NCI-H2029 treated with DMSO at 0.1 percent for 48 hours (cell line): ENCODE results near the gene ATN1.

Experiments
- DNase-seq: peaks from one replicate; lab custom pipeline; 2025; lab: John Stamatoyannopoulos, UW

The ATN1 gene

GRCh38 chr12:6944381-6945186 lies 16.8 kb downstream of the ATN1 start:
- peak; percentile 90 for DNase-seq

DNA sequence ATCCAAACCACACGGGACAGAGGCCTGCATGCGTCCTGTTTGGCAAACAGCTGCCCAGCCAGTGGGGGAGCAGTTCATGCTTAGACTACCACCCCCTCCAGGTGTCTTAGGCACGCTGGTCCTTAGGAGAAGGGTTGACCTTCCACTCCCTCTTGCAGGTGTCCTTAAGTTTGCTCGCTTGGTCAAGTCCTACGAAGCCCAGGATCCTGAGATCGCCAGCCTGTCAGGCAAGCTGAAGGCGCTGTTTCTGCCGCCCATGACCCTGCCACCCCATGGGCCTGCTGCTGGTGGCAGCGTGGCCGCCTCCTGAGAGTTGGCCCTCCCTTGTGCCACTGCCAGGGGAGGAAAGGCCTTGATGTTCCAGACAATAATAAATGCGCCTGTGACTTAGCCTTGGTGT lies 17.9 kb downstream of the ATN1 start:
- no peak for DNase-seq

GRCh38 chr12:6946033-6946919 lies 18.5 kb downstream of the ATN1 start:
- peak; percentile 90 for DNase-seq

DNA sequence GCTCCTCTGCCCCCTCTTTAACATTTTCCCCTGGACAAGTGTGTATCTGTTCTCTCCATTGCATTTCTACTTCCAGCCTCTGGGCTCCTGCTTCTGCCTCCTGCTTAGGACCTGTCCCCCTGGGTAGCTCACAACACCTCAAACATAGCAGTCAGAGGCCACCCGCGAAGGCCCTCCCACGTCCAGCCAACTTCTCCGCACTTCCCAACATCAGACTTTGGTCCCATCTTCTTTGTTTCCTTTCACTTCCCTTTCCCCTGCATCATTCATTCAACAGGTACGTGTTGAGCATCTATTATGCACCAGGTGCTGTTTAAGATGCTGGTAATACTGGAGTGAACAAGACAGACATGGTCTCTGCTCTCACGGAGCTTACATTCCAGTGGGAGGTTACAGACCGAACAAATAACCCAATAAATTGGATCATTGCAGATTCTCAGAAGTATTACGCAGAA lies 19.2 kb downstream of the ATN1 start:
- DNase-seq: no peak

DNA sequence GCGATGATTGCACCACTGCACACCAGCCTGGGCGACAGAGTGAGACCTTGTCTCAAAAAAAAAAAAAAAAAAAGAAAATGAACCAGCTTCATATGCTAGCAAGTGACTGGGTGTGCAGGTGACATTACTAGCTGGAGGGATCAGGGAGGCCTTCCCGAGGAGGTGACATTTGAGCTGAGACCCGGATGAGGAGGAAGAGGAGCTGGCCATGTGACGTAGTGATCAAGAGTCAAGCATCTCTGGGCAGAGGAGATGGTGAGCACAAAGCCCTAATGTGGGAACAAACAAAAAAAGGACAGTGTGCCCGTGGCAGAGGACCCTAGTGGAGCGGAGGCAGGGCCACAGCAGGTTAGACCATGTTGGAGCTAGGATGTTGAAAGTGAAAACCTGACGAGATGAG lies 19.9 kb downstream of the ATN1 start:
- DNase-seq: no peak

GRCh38 chr12:6948873-6949594 lies 21.3 kb downstream of the ATN1 start:
- no peak for DNase-seq

DNA sequence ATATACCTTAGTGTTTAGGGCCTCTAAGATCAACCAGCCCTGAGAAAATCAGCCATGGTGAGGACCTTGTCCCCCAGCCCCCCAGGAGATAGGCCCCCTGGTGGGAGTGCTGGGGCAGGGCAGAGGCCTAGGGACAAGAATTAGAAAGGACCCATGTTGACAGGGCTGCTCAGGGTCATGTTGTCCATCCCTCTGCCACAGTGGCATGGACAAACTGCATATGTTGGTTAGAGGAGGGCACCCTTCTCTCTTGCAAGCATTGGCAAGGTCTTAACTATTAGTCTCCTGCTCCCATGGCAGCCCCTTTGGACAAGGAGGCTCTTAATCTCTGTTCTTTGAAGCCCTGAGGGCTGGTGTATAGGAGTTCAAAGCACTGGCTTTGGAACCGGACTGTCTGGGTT lies 22.6 kb downstream of the ATN1 start:
- DNase-seq: no peak

DNA sequence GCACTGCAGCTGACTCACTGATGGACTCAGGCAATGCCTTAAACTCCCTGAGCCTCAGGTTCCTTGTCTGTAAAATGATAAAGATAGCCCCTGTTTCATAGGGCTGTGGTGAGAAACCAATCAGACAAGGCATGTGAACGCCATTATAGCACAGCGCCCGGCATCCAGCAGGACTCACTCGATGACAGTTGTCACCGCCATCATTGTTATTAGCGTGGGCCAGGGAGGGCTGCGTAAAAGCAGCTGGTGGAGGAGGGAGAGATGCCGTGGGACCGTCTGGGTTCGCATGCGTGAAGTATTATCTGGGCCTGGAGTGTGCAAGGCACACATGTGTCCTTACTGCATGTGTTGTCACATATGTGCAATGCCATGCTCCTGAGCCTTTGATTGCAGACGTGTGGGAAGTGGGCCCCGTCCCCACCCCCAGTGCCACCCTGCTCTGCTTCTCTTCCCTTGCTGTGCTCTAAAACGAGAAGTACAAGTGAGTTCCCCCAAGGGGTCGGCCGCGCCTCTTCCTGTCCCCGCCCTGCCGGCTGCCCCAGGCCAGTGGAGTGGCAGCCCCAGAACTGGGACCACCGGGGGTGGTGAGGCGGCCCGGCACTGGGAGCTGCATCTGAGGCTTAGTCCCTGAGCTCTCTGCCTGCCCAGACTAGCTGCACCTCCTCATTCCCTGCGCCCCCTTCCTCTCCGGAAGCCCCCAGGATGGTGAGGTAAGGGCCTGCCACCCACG lies 23.2 kb downstream of the ATN1 start, which contains the start of gene PTPN6:
Gene PTPN6 (plus strand): TSS at position 546 of the 730 bp plus-strand sequence. CDS start 157 bp downstream, at position 703.
- DNase-seq: no peak

DNA sequence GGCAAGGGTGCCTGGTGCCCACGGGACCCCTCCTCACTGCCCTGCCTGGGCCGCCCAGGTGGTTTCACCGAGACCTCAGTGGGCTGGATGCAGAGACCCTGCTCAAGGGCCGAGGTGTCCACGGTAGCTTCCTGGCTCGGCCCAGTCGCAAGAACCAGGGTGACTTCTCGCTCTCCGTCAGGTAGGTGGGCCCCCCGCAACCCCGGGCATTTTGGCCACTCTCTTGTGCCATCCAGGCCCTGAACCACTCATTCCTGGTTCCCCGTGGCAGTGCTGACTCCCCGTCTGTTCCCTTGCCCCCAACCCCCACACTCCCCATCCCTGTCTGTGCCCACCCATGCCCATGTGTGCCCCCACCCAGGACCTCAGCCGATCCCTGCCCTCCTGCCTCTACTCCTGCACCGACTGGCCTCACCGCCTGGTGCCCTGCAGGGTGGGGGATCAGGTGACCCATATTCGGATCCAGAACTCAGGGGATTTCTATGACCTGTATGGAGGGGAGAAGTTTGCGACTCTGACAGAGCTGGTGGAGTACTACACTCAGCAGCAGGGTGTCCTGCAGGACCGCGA lies 23.9 kb downstream of the ATN1 start:
- no peak for DNase-seq

GRCh38 chr12:6952121-6952862 lies 24.5 kb downstream of the ATN1 start:
- DNase-seq: no peak

DNA sequence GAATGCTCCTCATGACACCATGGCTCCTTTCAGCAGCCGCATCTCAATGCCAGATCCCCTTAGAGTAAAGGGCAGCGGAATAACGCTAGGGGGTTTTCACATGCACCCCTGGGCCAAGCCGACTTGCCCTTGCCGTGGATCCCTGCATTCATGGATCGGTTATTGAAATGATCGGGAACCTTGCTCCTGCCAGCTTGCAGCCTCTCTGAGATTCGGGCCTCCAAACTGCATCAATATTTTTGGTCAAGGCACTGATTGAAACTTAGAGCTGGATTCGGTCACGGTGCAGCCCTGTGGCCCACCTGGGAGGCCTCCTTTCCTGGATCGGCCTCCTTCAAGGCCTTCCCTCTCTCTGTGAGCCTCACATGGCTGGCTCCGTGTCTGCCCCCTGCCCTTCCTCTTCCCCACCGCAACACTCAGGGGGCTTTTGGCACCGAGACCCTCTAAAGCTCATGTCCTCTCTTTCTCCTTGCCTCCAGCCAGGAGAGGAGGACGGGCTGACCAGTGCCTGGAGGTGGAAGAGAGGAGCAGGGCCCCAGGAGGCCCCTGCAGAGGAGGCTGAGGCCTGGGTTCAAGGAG lies 25.2 kb downstream of the ATN1 start:
- no peak for DNase-seq

- no peak for DNase-seq
These were observed 25.9 kb downstream of the ATN1 start for GRCh38 chr12:6953442-6954315.

- DNase-seq: no peak
These were observed 26.8 kb downstream of the ATN1 start for GRCh38 chr12:6954316-6955107.

- no peak for DNase-seq
These were observed 27.6 kb downstream of the ATN1 start for GRCh38 chr12:6955108-6956020.

- no peak for DNase-seq
These were observed 28.4 kb downstream of the ATN1 start for GRCh38 chr12:6956021-6956727.

DNA sequence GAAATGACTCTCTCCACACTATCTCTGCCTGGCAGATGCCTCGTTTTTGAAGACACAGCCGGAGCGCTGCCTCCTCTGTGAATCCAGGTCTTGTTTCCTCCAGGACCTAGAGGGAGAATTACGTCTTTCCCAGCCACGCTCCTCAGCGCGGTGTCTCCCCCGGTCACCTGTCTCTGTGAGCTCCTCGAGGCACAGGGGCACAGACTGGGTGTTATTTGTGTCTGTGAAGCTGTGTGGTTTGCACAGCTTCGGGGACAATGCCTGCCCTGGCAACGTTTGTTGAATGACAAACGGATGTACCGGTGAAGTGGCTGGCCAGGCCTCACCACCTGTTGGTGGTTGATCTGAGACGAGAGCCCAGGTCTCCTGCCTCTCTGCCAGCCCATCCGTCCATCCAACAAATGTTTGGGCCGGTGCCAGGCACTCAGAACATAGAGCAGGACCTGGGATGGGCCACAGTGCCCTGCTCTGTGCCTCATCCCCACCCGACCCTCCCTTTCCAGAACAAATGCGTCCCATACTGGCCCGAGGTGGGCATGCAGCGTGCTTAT lies 29.5 kb downstream of the ATN1 start:
- no peak for DNase-seq
